GM21825 (cell line): ENCODE results near the gene ISG20.

Experiments
- ATAC-seq: cut with Tn5 transposase; IDR thresholded peaks from one replicate; pipeline ENCODE4 v1.9.1; 2021; ENCODE audit warnings: mild to moderate bottlenecking, moderate library complexity; ENCODE audit not compliant: unreplicated experiment

The ISG20 gene

DNA sequence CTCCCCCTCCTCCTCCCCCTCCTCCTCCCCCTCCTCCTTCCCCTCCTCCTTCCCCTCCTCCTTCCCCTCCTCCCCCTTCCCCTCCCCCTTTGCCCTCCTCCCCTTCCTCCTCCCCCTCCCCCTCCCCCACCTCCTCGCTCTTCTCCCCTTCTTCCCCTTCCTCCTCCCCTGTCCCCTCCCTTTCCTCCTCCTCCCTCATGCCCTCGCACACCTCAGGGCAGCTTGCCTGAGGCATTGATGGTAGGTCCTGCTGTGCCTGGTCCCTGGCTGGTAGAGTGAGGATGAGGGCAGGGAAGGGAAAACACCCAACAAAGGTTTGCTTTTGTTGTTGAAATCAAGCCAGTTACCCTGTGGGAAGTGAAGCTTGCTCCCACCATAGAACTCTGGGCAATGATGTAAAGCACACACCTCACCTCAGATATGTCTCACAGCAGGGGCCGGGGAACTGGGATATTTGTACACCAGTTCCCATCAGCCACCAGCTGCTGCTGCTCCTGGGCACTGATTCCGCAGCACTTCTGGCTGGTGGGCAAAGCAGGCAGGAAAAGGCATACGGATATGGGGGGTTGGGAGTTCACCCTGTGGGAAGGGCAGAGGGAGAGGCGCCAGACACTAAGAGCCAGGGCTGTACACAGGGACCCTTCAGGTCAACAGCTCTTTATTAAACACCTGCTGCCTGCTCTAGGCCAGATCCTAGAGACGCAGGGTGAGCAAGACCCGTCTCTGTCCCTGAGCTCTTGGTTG, 13.8 kb downstream of the ISG20 start:
- no peak for ATAC-seq

DNA sequence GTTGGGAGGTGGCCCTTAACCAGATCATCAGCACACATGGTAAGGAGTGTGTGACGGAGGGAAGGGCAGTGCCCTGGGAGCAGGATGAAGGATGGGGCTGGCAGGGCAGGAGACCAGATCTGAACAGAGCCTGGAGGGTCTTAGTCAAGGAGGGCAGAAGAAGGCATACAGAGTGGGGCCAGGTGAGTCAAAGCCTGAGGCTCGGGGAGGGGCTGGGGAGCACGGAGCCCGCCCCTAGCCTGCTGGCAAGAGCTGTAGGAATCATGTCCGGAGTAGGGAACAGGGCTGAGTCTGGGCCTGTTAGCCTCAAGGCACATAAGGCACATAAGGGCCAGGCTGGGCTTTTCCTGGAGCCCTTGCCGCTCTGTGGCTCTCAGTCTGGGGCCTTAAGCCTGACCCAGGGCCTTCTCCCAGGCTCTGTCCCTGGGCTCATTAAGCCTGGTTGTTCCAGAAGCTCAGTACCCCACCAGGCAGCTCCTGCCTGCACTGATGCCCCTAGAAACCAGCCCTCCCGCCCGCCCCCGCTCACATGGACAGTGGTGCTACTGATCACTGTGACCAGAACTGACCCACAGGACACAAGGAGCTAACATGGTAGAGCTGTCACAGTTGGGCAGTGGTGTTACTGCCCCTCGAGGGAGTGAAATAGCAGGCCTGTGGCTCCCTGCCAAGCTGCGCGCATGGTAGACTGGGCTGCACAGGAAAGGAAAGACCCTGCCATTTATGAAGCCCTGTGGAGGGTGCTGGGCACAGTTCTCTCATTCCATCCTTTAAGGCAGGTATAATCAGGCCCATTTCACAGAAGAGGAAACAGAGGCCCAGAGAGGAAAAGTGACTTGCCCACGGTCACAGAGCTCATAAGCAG, 14.6 kb downstream of the ISG20 start:
- no peak for ATAC-seq

DNA sequence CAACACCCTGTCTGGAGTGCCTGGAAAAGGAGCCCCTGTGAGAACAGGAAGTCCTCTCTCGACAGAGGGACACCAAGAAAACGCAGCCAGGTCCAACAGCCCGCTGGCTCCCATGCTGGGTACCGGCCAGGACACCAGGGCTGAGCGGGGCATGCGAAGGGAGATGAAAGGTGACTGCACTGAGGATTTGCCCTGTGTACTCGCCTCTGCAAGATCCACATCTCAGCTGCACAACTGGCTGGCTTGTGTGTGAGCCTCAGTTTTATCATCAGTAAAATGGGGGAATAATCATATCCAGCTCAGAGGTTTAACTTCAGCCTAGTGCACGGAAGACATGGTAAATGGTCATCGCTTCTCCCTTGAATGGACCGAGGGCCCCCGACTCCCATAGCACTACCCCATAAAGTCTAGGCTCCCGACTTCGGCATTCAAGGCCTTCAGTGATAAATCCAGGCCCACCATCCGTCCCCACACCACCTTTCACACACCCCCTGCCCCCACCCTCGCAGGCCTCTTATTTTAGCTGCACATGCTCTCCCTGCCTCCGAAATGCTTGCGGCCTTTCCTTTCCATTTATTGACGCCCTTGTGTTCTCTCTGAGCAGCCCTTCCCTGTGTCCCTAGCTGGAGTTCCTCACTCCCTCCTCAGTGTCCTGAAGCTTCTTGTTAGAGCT, 15.8 kb downstream of the ISG20 start:
- ATAC-seq, result no peak

DNA sequence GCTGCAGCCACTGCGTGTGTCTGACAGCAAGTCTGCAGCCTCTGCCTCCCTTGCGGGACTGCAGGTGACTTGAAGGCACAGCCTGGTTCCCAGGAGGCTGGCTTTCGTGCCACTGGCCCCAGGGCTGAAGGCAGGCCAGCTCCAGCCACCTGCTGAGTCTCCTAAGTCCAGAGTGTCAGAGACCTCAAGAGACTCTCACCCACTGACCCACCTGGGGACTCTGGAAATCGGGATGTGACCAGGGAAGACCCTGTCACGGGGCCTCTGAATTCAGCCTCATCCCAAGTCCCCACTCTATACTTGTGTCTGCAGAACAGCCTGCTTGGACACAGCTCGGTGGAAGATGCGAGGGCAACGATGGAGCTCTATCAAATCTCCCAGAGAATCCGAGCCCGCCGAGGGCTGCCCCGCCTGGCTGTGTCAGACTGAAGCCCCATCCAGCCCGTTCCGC, 16.3 kb downstream of the ISG20 start:
- ATAC-seq, result no peak

DNA sequence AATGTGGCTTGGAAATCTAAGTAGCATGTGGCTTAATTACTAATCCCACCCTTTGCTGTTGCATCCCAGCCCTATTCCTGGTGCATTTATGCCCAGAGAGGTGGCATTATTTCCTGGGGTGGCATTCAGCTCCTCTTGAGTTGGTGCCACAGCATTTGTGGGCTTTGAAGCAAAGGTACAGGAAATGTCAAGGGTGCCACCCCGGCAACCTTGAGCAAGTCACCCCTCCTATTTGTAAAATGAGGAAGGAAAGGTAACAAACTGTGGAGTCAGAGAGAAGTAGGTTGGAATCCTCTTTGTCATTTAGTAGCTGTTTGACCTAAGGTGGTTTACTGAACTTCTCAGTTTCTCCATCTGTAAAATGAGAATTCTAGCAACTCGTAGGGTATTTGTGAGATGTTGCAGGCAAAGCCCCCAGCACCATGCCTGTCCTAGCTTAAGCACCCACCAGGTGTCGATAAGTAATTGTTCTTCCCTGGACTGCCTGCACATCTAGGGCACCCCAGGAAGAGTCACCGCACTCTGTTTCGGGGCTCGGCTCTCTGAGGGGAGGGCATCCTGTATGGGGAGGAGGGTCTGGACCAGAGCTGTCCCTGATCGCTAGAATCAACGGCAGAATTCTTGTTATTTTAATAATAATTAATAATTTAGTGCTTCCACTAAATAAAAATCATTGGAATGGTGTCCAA, 17.1 kb downstream of the ISG20 start:
- no peak for ATAC-seq

DNA sequence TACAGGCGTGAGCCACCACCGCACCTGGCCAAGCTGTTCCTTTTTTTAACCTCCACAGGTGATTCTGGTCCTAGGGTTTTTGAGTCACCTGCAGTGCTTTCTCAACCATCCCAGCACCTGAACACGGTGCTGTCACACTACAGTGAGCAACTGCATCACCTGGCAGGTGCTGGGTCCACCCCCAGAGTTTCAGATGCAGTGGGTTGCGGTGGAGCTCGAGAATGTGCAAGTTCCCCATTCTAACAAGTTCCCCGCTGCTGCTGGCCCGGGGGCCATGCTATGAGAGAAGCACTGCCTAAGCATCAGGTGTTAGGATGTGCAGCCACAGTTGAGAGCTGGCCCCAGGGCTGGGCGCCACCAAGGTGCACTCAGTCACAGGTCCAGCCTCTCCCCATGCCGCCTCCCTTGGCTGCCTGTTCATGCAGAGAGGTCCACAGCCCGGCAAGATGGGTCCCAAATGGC, 18.0 kb downstream of the ISG20 start:
- ATAC-seq, result peak; percentile 93

DNA sequence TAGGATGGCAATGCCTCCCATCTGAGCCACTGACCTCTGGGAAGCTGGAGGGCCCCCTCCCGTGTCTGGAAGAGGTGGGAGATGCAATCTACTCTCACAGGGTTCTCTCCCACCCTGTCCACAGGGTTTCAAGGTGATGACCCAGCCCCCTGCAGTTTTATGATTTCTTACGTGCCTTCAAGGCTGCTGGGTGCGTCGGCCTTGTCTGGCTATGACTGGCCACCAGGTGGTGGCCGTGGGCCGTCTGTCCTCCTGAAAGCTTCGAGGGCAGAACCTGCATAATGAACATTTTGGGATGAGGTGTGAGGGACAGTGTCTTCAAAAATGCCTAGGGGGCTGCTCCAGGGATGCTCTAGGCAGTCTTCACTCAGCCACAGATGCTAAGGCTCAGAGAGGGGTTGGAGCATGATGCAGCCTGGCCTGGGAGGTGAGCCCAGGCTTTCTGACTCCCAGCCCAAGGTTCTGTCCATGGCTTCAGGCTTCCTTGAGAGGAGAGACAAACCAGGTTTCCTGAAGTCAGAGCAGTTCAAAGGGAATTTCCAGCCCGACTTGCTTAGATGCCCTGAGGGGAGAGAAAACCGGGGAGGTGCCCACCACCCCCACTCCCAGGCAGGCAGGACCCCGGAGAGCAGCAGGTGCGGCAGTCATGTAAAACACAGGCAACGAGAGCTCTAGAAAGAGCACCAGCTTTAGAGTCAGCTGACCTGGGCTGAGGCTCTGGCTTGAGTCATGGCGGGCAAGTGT, 18.7 kb downstream of the ISG20 start:
- ATAC-seq, result no peak

DNA sequence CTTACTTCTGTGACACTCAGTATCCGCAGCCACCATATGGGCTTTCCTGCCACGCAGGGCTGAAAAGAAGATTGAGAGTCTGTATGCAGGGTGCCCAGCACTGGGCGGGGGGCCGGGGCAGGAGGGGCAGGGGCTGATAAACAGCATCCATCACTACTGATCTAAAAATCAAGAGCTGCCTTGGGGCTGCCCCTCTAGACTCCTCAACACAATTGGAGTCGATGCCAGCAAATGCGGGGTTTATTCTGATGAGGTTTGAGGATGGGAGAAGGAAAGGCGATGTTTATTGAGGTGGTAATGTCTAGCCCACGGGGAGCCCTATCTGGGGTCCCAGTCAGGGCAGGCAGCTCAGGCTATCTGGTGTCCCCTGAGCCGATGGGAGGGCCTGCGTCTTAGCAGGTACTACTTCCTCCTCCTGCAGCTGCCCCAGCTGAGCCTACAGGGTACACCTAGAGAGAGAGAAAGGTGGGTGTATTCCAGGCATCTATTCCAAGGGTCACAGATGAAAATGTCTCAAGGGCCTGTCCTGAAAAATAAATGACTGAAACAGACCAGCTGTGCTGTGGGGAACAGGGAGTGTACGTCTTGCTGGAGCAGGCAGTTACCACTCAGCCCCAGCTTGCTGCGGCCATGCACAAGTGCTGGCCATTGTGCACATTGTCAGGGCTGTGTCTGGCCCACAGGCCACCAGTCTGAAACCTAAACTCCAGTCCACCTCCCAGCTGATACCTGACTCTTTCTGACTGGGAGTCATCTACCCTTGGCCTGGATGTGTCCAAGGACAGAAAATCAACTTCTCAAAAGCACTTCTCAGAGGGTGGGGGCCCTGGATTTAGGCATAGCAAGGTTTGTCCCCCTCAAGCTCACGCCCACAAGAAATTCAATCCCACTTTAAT, 19.5 kb downstream of the ISG20 start:
- no peak for ATAC-seq

DNA sequence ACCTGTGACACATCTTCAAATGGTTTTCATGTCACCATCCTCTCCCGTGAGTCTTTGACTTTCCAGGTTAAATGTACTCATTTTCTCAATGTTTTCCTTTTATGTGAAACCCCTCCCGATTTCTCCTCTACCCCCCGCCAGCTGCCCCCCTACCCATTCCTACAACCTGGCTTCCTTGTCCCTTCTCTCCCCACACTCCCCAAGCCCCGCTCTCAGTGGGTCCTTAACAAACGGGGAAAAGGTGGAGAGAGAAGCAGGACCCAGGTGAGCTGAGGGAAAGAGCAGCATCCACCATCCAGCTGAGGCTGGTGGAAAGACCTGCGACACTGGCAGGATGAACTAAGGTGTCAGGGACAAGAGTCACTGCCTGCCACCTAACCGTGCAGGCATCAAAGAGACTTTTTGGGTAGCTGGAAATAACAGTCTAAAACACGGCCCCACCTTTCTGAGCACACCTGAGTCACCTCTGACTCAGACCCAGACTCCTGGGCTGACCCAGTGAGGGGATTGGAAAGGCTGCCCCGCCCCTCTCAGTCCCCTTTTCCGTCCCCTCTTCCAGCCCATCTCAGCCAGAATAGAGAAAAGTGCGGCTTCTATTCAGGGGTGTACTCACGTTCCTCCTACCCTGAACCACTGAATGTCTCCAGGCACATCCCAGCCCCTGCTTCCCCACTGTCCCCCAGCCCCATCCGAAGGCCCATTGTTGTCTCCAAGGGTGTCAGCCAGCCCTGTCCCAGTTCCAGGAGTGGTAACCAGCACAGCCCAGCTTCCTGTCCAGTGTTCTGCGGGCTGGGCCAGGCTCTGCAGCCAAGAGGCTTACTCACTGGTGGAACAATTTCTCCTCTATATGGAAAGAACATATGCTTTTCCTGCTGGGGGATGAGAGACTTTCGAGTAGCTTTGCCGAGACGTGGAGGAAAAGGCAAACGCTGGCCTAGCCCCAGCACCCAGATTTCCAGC, 20.4 kb downstream of the ISG20 start:
- no peak for ATAC-seq

DNA sequence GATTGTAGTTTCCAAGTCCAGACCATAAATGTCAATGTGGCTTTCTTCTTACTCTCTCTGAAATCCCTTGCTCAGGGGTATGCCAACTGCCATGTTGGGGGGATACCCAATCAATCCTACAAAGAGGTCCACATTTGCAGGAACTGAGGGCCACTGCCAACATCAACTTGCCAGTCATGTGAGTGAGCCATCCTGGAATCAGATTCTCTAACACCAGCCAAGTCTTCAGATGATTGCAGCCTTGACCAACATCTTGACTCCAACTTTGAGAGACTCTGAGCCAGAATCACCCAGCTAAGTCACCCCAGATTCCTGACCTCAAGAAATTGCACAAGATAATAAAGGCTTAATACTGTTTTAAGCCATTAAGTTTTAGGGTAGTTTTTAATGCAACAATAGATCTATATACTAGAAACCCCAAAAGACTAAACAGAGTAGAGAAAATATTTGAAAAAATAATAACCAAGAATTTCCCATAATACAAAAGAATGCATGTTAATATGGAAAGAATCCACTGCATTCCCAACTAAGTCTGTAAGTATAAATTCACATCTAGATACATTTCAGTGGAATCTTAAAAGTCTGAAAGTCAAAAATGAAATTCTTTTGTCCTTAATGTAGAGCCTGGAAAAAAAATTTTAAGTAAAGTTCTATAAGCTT, 22.4 kb downstream of the ISG20 start:
- ATAC-seq, result no peak

DNA sequence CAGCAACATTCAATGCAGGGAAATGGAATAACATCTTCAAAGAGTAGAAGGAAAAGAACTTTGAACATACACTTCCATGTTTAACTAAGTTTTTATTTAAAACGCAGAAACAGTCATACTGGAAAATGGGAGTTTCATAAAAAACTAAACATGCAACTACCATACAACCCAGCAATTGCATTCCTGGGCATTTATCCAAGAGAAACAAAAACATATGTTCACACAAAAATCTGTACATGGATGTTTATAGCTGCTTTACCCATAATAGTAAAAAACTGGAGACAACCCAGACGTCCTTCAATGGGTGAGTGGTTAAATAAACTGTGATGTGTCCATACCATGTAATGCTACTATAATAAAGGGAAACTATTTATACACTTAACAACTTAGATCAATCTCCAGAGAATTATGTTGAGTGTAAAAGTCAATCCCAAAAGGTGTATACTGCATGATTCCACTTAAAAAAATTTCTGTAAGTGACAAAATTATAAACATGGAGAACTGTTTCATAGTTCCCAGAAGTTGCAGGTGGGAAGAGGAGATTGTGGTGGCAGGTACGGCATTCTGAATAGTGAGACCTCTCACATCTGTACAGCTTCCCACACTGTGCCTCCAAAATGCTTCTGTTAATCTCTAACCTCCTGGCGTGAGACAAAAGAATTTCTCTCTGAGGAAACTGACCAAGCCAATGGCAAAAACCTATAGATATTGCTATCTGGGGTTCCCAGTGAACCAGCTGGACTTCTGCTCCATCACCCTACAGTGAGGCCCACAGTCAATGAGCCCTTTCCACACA, 23.1 kb downstream of the ISG20 start:
- no peak for ATAC-seq

DNA sequence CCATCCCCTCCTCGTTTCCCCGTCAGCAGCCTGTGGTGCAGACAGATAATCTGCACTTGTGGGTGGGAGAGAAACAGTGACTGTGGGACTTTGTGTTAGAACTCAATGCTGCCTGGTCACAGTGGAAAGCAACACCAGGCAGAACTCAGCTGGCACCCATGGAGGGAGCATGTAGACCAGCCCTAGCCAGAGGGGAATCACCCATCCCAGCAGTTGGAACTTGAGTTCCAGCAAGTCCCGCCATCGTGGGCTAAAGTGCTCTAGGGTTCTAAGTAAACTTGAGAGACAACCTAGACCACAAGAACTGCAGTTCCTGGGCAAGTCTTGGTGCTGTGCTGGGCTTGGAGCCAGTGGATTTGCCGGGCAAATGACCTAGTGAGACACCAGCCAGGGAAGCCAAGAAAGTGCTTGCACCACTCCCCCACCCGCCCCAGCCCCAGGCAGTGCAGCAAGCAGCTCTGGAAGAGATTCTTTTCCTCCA, 24.4 kb downstream of the ISG20 start:
- no peak for ATAC-seq

DNA sequence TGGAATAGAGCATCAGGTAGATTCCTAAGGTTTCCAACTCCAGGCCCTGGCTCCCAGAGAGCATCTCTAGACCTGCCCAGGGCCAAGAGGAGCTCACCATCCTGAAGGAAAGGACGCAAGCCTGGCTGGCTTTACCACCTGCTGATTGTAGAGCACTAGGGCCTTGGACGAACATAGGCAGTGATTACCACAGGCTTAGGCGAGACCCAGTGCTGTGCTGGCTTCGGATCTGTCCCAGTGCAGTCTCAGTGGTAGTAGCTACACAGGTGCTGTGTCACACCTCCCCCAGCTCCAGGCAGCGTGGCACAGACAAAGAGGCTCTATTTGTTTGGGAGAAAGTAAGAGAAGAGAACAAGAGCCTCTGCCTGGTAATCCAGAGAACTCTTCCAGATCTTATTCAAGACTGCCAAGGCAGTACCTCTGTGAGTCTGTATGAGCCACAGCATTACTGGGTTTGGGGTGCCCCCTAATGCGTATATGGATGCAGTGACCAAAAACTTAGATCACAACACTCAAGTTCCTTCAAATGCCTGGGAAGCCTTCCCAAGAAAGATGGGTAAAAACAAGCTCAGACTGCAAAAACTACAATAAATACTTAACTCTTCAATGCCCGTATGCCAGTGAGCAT, 25.4 kb downstream of the ISG20 start:
- ATAC-seq, result no peak

DNA sequence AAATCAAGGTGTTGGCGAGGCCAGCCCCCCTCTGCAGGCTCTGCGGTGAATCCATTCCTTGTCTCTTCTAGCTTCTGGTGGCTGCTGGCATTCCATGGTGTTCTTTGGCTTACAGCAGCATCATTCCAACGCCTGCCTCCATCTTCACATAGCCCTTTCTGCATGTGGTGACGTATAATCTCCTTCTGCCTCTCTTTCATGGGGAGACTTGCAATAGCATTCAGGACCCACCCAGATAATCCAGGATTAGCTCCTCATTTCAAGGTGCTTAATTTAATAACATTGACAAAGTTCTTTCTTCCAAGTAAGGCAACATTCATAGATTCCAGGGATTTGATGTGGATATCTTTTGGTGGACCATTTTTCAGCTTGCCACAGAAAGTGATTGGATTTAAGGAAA, 35.8 kb downstream of the ISG20 start:
- no peak for ATAC-seq

DNA sequence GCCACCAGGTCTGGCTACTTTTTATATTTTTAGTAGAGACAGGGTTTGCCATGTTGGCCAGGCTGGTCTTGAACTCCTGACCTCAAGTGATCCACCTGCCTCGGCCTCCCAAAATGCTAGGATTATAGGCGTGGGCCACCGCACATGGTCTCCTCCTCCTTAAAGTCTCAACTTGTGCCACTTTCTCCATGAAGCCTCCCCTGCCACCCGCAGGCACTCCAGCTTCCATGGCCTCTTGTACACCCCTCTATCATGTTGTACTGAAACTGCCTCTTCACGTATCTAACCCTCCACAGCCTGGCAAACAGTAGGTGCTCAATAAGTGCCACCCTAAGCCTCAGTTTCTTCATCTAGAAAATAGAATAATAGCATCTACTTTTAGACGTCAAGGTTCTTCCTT, 39.9 kb downstream of the ISG20 start:
- no peak for ATAC-seq
